GM19395 (cell line): ENCODE results near the gene CCL28.

ENCODE experiments used
- ATAC-seq: cut with Tn5 transposase; IDR thresholded peaks from one replicate; pipeline ENCODE4 v1.9.1; 2021; ENCODE audit warnings: mild to moderate bottlenecking, moderate library complexity; ENCODE audit not compliant: unreplicated experiment

CCL28 gene

DNA sequence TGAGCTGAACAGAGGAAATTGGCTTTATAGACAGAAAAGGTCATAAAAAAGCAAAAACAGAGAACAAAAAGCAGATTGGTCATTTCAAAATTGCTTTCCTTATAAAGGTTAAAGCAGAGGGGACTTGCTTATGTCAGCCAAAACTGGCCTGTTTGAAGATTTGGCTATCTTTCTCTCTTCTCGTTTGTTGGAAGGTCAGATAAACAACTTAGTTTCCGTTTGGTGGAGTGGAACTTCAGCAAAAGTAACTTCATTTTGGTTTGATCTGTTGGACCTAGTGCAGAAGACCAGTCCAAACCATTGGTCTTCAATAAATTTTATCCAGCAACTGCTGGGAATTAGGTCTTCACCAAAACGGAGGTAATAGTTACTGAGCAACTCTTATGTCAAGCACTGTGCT lies 53.9 kb downstream of the CCL28 start:
- no peak for ATAC-seq

DNA sequence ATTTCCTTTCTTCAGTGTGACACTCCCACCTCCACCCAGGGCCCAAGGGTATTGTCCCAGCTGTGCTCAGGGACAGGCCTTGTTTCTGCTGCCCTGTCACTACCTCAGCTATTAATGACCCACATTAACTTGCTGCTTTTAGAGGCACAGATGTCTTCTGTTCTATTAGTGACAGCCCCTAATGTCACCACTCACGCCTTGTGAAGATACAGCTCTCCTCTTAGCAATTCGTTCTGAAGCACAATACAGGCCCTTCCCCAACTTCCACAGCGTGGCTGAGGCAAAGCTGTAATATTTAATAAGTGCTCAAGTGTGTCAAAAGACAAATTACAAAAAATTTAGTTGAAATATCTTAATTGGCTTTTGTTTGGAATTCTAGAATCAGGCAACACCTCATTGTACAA lies 54.3 kb downstream of the CCL28 start:
- no peak for ATAC-seq

DNA sequence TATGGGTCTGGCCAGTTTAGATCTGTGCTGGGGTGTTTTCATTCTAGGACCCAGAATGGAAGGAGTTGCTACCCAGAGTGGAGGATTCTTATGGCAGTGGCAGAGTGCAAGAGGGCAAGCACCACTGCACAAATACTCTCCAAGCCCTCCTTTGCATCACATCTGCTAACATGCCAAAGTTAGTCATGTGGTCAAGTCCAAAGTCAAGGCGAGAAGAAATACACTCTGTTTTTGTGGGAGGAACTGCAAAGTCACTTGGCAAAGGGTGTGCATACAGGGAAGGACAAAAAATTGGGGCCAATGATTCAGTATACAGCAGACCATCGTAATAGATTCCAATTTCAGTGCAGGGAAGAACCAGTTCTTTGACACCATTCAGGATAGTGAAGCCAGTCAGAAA lies 55.1 kb downstream of the CCL28 start:
- no peak for ATAC-seq

GRCh38 chr5:43354774-43355173 lies 57.4 kb downstream of the CCL28 start:
- no peak for ATAC-seq

DNA sequence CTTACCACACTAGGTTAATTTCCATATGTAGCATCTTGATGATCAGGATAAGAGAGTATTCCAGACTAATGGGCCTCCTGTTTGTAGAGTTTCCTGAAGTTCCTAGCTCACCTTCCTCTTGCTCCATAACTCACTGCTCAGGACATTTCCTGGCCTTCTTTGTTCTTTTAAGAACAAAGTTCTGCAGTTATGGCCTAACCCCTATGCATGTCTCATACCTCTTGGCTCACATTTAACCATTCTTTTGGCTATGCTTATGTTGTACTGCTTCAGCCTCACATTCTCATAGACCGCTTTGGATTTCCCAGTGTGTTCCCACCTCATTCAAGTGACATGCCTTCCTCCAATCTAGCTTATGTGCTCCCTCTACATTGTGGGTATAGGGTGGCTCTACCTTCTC lies 58.5 kb downstream of the CCL28 start:
- ATAC-seq, result no peak

GRCh38 chr5:43352915-43353314 lies 59.3 kb downstream of the CCL28 start:
- no peak for ATAC-seq

GRCh38 chr5:43352131-43352530 lies 60.1 kb downstream of the CCL28 start:
- no peak for ATAC-seq

DNA sequence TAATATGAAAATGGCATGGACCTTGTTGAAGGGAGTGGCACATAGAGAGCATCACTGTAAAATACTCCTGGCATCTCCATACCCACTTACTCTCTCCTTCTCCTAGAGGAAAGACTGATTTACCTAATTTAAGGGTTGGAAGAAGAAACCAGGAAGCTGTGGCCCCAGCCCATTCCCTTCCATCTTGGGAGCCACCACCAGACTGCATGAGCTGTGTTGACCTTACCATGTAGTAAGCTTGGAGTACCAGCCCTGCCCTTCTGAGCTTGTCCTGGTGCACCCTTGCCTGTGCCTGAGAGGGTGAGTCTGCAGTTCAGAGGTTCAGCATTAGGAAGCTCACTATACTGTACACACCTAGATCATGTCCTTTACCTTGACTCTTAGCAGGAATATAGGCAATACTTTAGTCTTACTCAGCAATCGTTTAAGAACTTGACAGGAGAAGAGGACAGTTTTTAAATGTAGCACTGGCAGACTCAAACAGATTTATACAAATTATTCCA lies 63.3 kb downstream of the CCL28 start:
- no peak for ATAC-seq

GRCh38 chr5:43348207-43348606 lies 64.0 kb downstream of the CCL28 start:
- no peak for ATAC-seq

- no peak for ATAC-seq
These were observed 73.3 kb downstream of the CCL28 start for GRCh38 chr5:43338862-43339261.

DNA sequence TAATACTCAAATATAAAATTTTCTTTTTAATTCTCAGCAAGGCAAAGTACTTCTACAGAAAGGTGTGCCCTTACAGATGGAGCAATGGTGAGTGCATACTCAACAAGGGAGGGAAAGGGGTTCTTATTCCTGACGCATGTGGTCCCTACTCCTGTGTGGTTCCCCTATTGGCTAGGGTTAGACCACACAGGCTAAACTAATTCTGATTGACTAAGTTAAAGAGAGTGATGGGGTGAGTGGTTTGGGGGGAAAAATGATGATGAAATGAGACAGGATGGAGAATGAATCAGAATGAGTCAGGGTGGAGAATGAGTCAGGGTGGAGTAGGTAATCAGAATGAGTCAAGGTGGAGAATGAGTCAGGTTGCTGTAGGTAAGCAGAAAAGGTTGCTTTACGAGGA lies 76.0 kb downstream of the CCL28 start:
- ATAC-seq, result no peak

- ATAC-seq, result no peak
These were observed 76.5 kb downstream of the CCL28 start for GRCh38 chr5:43335681-43336080.

GRCh38 chr5:43332401-43332800 lies 79.8 kb downstream of the CCL28 start:
- ATAC-seq, result no peak
